Body of pancreas (tissue), 4 donors: ENCODE measurements around the gene EPGN.

Experiments
- CTCF ChIP-seq, 7 experiments: fragments of 450-650 bp in 4 of 7; fragments of 200-600 bp in 3 of 7; sonication (generic) in 3 of 7; IDR thresholded peaks; one replicate each; pipeline ENCODE4 v1.5.1; 2016 to 2019; ENCODE audit warnings: antibody characterized with exemption in 7 of 7
- POLR2A ChIP-seq, 3 donors: fragments of 450-650 bp; IDR thresholded peaks; one replicate each; pipeline ENCODE4 v1.6.1; 2016; ENCODE audit warnings: antibody characterized with exemption in 3 of 3, mild to moderate bottlenecking in 2 of 3

GRCh38 chr4:74329307-74329706, 21.0 kb downstream of the EPGN start:
- no peak for TF ChIP-seq CTCF (IDR thresholded peaks at IDR 0.05)
- no peak for TF ChIP-seq POLR2A (IDR thresholded peaks at IDR 0.05)
